A673 (cell line): ENCODE measurements around the gene CLEC3B. TPM values are rescaled to one million over a fixed set of nuclear protein-coding genes. Genes with fewer than 3 reads are reported as not detected.

Experiments
- BruUV-seq: library from RNA; stranded (reverse); fragments of 400-500 nt; replicated peaks from 2 replicates; lab custom pipeline; 2021; lab: Mats Ljungman, UMichigan
- CTCF ChIA-PET: fragments of 300-600 bp; sonication (Branson Sonifier 250); formaldehyde crosslinking; loops from one replicate; lab custom pipeline; 2022; ENCODE audit warnings: antibody characterized with exemption; lab: Charles Lee
- POLR2A ChIA-PET: fragments of 300-600 bp; sonication (Branson Sonifier 250); formaldehyde crosslinking; loops from one replicate; lab custom pipeline; 2022; ENCODE audit warnings: antibody characterized with exemption; ENCODE audit not compliant: low non-redundant PET; lab: Charles Lee
- DNase-seq: peaks from one replicate; pipeline ENCODE4 v3.0.0-alpha.2; 2015; ENCODE audit warnings: low spot score
- H3K27ac ChIP-seq: fragments of 200-600 bp; sonication (generic); 2 replicates; pipeline ENCODE4 v1.5.1; 2016; ENCODE audit warnings: mixed run types, low read depth, mild to moderate bottlenecking, mixed read lengths, antibody characterized with exemption, low read length; ENCODE audit not compliant: poor library complexity, severe bottlenecking
- H3K27me3 ChIP-seq: fragments of 200-600 bp; sonication (generic); replicated peaks from 2 replicates; pipeline ENCODE4 v1.6.1; 2017; ENCODE audit warnings: mixed run types, low read depth, mild to moderate bottlenecking, mixed read lengths, antibody characterized with exemption, low read length; ENCODE audit not compliant: insufficient read depth, poor library complexity
- H3K36me3 ChIP-seq: fragments of 200-600 bp; sonication (generic); 2 replicates; pipeline ENCODE4 v1.6.1; 2016; ENCODE audit warnings: mixed run types, mild to moderate bottlenecking, mixed read lengths, antibody characterized with exemption, low read length; ENCODE audit not compliant: insufficient read depth, poor library complexity, severe bottlenecking
- H3K4me1 ChIP-seq: fragments of 200-600 bp; sonication (generic); 2 replicates; pipeline ENCODE4 v1.6.1; 2017; ENCODE audit warnings: mixed run types, mild to moderate bottlenecking, mixed read lengths, antibody characterized with exemption, low read length; ENCODE audit not compliant: insufficient read depth, poor library complexity, severe bottlenecking
- H3K4me3 ChIP-seq: fragments of 200-600 bp; sonication (generic); 2 replicates; pipeline ENCODE4 v1.5.1; 2016; ENCODE audit warnings: low read depth, mixed run types, mild to moderate bottlenecking, mixed read lengths, low read length; ENCODE audit not compliant: poor library complexity, severe bottlenecking
- H3K9me3 ChIP-seq: fragments of 200-600 bp; sonication (generic); 2 replicates; pipeline ENCODE4 v1.6.1; 2016; ENCODE audit warnings: mixed run types, low read depth, mild to moderate bottlenecking, mixed read lengths, antibody characterized with exemption, low read length; ENCODE audit not compliant: poor library complexity, severe bottlenecking
- EZH2 ChIP-seq: fragments of 200-600 bp; sonication (generic); IDR thresholded peaks from 2 replicates; pipeline ENCODE4 v1.6.1; 2017; ENCODE audit warnings: borderline replicate concordance, low read depth, mild to moderate bottlenecking, mixed read lengths, antibody characterized with exemption, low read length; ENCODE audit not compliant: poor library complexity, severe bottlenecking
- intact Hi-C: fragments of 100-400 bp; cut with micrococcal nuclease; formaldehyde crosslinking; loops from one replicate; pipeline ENCODE4 v1.10.0; 2022; ENCODE audit not compliant: unreplicated experiment
- total RNA-seq: library from RNA; stranded (reverse); gene quantifications from 2 replicates; pipeline ENCODE4 v1.2.3, GENCODE V29; 2021
- TF ChIP-seq, protein P1 (sequence below): fragments of 300-800, 200-600 bp; sonication (generic); conservative IDR thresholded peaks from 2 replicates; pipeline ENCODE4 v1.5.1; 2017; ENCODE audit warnings: low read depth, mild to moderate bottlenecking, antibody characterized with exemption, low read length, moderate library complexity, mixed read lengths

Gene CLEC3B
- total RNA-seq, 1 experiment from 2014 or later, result 1.0 TPM

DNA sequence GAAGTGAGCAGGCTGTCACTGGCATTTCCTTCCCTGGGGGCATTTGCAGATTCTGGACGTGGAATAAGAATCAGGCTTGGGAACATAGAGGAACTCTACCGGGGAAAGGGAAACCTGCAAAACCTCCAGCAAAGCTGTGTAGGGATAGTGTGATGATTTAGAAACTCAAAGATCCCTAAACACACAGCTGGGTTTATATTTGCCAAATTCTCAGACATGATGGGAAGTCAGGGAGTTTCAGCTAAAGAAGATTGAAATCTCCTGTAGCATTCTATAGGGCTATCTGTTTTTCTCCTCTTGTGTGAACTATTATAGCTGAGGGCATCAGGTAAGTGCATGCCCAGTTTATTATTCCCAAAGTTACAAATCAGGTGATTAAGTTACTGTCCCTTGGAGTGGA, 9.2 kb upstream of the CLEC3B start:
- Histone ChIP-seq H3K9me3 (no peaks in the 10 kb centered on the region), H3K27ac (no peak overlapping the region), H3K4me3 (no peak overlapping the region), H3K4me1 (peaks cover 7% of the 10 kb centered on the region), H3K36me3 (peaks cover 14% of the 10 kb centered on the region), H3K27me3 (no peaks in the 10 kb centered on the region)
- TF ChIP-seq, protein P1, sequence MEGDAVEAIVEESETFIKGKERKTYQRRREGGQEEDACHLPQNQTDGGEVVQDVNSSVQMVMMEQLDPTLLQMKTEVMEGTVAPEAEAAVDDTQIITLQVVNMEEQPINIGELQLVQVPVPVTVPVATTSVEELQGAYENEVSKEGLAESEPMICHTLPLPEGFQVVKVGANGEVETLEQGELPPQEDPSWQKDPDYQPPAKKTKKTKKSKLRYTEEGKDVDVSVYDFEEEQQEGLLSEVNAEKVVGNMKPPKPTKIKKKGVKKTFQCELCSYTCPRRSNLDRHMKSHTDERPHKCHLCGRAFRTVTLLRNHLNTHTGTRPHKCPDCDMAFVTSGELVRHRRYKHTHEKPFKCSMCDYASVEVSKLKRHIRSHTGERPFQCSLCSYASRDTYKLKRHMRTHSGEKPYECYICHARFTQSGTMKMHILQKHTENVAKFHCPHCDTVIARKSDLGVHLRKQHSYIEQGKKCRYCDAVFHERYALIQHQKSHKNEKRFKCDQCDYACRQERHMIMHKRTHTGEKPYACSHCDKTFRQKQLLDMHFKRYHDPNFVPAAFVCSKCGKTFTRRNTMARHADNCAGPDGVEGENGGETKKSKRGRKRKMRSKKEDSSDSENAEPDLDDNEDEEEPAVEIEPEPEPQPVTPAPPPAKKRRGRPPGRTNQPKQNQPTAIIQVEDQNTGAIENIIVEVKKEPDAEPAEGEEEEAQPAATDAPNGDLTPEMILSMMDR, result no peak
- TF ChIP-seq EZH2, result no peak
- no peak for DNase-seq
- CTCF ChIA-PET, result no interaction called here
- intact Hi-C loops, result no loop called here
- POLR2A ChIA-PET, result no interaction called here
- BruUV-seq, result no TSS peak

DNA sequence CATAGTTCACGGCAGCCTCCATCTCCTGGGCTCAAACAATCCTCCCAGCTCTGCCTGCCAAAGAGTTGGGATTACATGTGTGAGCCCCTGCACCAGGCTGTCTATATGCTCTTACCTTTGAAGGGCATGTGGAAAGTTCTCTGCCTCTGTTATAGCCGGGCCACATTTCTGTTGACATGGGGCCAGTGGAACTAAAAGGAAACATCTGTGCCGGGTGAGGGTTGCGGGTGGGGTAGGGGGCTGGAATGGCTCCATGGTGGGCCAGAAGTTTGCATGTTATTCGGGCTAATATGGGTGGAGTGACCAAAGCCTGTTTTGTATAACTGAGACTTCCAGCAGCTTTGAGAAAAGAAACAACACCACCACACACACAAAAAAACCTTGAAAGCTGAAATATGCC, 8.3 kb upstream of the CLEC3B start:
- H3K4me1 ChIP-seq, result no peaks in the 10 kb centered on the region
- no peak for DNase-seq
- ChIA-PET POLR2A (interaction anchor here (0.6 kb wide), 1 partner anchor 379 kb away, joined by 4 read pairs; no protein-coding TSS in a partner anchor), CTCF (no interaction called here)
- no peak overlapping the region for H3K4me3 ChIP-seq
- H3K9me3 ChIP-seq, result no peaks in the 10 kb centered on the region
- intact Hi-C loops, result no loop called here
- peaks cover 7% of the 10 kb centered on the region for H3K36me3 ChIP-seq
- BruUV-seq, result no TSS peak
- no peak overlapping the region for H3K27ac ChIP-seq
- no peaks in the 10 kb centered on the region for H3K27me3 ChIP-seq
- TF ChIP-seq, protein P1, result no peak
- TF ChIP-seq EZH2, result no peak

- Histone ChIP-seq H3K36me3 (no peaks in the 10 kb centered on the region), H3K27ac (no peak overlapping the region), H3K4me1 (no peaks in the 10 kb centered on the region), H3K27me3 (no peaks in the 10 kb centered on the region), H3K4me3 (no peak overlapping the region), H3K9me3 (no peaks in the 10 kb centered on the region)
- no TSS peak for BruUV-seq
- CTCF ChIA-PET, result no interaction called here
- TF ChIP-seq EZH2, result no peak
- TF ChIP-seq, protein P1, result no peak
- POLR2A ChIA-PET, result no interaction called here
- no peak for DNase-seq
- intact Hi-C loops, result no loop called here
Observed at GRCh38 chr3:45020534-45020933, 5.6 kb upstream of the CLEC3B start.
